Measurements from ENCODE around the gene OPCML.

OPCML gene

GRCh38 chr11:132993991-132994502, 538.3 kb downstream of the OPCML start:
- H3K4me1 ChIP-seq (ENCODE audit: control insufficient read depth in 1 of 2, insufficient read depth in 1 of 2, low read depth in 1 of 2, low read length in 1 of 2) = no peaks in the 10 kb centered on the region
- TF ChIP-seq CTCF (IDR thresholded peaks at IDR 0.05) = no peak
- no peaks in the 10 kb centered on the region for H3K36me3 ChIP-seq
- H3K4me3 ChIP-seq (ENCODE audit: low read depth in 1 of 2, low read length in 1 of 2) = no peak overlapping the region
- no peaks in the 10 kb centered on the region for H3K9me3 ChIP-seq
- no peak overlapping the region for H3K27ac ChIP-seq
- H3K27me3 ChIP-seq = peaks cover 26% of the 10 kb centered on the region

GRCh38 chr11:132992838-132993631, 539.3 kb downstream of the OPCML start:
- no peaks in the 10 kb centered on the region for H3K9me3 ChIP-seq
- no peaks in the 10 kb centered on the region for H3K36me3 ChIP-seq
- no peak overlapping the region for H3K4me3 ChIP-seq (ENCODE audit: low read depth in 1 of 2, low read length in 1 of 2)
- no peaks in the 10 kb centered on the region for H3K4me1 ChIP-seq (ENCODE audit: control insufficient read depth in 1 of 2, insufficient read depth in 1 of 2, low read depth in 1 of 2, low read length in 1 of 2)
- H3K27ac ChIP-seq = no peak overlapping the region
- peaks cover 26% of the 10 kb centered on the region for H3K27me3 ChIP-seq
- no peak for TF ChIP-seq CTCF (IDR thresholded peaks at IDR 0.05)

DNA sequence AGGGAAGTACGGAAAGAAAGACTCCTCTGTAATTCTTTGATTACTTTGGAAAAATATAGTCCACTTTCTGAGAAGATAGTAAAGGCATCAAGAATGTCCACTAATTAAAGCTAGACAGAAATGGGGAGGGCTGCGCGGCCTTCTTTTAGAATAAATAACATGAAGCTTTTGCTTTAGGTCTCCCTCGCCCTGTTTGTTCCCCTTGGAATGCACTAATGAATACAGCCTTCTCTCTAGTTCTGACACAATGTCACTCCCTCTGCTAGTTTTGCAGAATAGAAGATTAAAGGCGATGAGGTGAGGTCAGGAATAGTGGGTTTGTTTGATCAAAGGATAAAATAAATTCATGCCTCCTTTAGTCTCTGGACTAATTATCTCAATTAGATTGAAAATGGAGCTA, 543.9 kb downstream of the OPCML start:
- Histone ChIP-seq H3K9me3 (no peaks in the 10 kb centered on the region), H3K36me3 (no peaks in the 10 kb centered on the region), H3K4me1 (ENCODE audit: control insufficient read depth in 1 of 2, insufficient read depth in 1 of 2, low read depth in 1 of 2, low read length in 1 of 2) (no peaks in the 10 kb centered on the region), H3K27me3 (peaks cover 9% of the 10 kb centered on the region), H3K27ac (no peak overlapping the region), H3K4me3 (ENCODE audit: low read depth in 1 of 2, low read length in 1 of 2) (no peak overlapping the region)
- TF ChIP-seq CTCF (IDR thresholded peaks at IDR 0.05) = no peak

GRCh38 chr11:132987936-132988335, 544.4 kb downstream of the OPCML start:
- no peaks in the 10 kb centered on the region for H3K9me3 ChIP-seq
- no peaks in the 10 kb centered on the region for H3K36me3 ChIP-seq
- no peak for TF ChIP-seq CTCF (IDR thresholded peaks at IDR 0.05)
- peaks cover 4% of the 10 kb centered on the region for H3K27me3 ChIP-seq
- H3K4me3 ChIP-seq (ENCODE audit: low read depth in 1 of 2, low read length in 1 of 2) = no peak overlapping the region
- H3K4me1 ChIP-seq (ENCODE audit: control insufficient read depth in 1 of 2, insufficient read depth in 1 of 2, low read depth in 1 of 2, low read length in 1 of 2) = no peaks in the 10 kb centered on the region
- no peak overlapping the region for H3K27ac ChIP-seq

DNA sequence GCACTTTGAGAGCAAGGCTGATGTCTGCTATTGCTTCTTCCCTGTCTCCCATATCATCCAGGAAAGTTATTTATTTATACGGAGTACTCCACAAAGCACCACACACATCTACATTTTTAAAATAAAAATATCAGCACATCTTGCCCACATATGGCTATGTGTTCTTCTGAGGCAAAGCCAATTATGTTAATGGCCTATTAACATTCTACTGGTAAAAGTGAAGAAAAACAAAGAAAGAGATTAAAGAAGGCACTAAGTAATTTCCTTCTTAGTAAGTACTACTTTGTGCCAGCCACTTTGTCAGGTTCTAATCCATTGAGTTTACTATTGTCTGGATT, 548.7 kb downstream of the OPCML start:
- Histone ChIP-seq H3K27ac (no peak overlapping the region), H3K4me3 (ENCODE audit: low read depth in 1 of 2, low read length in 1 of 2) (no peak overlapping the region), H3K27me3 (no peaks in the 10 kb centered on the region), H3K4me1 (ENCODE audit: control insufficient read depth in 1 of 2, insufficient read depth in 1 of 2, low read depth in 1 of 2, low read length in 1 of 2) (no peaks in the 10 kb centered on the region), H3K9me3 (no peaks in the 10 kb centered on the region), H3K36me3 (no peaks in the 10 kb centered on the region)
- TF ChIP-seq CTCF (IDR thresholded peaks at IDR 0.05) = no peak
